HG03095 (cell line): ENCODE measurements around the gene CWC27.

ENCODE experiments used
- ATAC-seq: cut with Tn5 transposase; IDR thresholded peaks from one replicate; pipeline ENCODE4 v1.9.1; 2021; ENCODE audit warnings: moderate library complexity; ENCODE audit not compliant: unreplicated experiment

CWC27 gene

DNA sequence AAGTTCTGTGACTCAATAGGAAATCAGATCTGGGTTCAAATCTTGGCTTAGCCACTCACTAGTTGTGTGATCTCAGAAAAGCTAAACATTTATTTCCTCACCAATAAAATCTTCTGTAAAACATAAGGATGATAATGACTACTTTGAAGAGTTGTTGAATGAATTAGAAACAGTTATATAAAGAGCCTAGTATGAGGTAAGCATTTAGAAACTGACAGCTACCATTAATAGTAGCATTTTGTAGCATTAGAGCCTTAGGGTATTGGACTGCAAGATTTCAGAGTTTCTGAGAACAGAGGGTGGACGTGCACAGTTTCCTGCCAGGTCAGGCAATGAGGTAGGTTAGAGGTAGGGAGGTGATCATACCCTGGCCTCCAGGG is 293.2 kb downstream of the CWC27 start:
- ATAC-seq, result peak; percentile 51

DNA sequence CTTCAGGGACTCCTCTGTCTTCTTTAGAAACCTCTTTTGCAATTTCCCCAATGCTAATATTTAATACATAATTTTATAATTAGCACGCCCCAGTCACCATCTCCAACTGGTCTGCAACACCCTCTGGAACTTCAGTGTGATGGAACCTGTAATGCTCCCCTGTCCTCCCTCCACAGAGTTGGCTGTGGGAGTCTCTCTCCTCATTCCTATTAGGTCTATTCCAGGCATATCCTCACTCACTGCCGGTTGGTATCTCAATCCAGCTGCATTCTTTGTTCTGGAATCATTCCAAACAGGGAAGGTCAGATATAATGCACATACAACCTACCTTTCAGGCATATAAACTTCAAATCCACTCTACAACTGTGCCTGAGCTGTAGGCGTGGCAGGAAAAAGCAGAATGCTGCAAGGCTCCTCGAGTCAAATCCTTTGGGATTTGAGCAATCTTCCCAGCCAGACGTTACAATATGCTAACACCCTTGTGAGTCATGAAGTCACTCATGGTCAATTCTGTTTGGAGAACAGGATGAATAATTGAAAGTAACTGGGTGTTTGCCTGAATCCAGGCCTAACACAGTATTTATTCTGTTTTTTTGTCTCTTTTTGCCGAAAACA is 293.8 kb downstream of the CWC27 start:
- no peak for ATAC-seq

DNA sequence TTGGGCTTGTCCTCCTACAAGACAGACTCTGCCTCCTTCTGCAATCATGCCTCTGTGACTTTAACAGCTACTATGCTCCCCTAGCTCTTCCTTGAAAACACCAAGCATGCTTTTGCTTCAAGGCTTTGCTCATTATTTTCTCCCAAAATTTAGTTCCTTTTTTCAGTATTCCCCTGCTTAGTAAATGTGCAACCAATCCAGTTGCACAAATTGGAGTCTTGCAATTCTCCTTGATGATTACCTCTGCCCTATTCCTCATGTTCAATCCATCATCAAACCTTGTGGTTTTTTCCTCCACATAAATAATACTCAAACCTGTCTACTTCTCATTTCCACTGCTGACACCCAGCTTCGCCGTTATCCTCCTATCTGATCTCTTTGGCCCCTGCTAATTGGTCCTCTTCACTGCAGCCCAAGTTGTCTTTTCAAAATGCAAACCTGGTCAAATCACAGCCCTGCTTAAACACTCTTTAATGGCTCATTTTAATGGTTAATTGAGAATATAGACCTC is 296.3 kb downstream of the CWC27 start:
- ATAC-seq, result no peak

DNA sequence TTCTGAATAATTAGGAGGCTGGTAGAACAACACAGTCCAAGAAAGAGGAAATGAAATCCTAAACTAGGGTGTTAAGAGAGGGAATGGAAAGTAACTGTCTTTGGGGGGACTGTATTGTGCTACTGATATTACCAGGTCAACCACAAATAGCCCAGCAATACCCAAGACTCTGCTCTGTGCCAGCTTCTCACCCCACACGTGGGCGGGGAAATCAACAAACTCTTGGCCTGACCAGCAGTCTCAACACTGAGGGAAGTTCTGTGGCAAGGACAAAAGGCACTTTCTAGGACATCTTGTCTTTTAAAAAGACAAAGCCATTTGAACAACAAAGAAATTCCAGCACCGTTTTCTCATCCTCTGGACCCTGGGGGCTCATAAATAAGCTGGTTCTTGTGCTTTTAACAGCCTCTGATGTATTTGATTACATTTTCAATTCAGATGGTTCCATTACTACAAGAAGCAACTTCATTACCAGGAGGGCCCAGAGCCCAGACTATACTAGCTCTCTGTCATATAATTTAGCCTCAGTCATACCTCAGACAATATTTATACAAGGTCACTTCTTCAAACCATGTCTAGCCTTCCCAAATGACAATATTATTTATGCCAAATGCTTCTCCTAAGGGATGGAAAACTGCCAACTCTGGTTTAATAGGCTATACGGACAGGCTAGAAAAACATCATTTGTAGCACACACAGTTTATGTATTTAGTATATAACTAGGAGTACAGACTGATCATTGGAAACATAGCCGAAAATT is 297.8 kb downstream of the CWC27 start:
- peak; percentile 43 for ATAC-seq

DNA sequence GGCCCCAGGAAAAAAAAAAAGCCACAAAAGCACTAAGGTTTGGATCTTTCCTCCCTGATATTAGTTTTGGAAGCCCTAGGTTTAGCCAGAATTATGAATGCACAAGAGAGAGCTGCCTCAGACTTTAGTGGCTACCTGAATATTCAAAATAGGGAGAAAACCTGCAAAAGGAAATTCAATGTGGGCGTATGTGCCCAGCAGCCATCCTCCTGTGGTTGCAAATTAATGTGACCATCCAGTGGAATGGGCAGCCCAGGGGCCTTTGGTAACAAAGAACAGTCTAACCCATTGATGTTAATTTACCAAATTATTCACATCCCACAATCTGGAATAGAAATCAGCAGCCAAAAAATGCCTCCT is 298.4 kb downstream of the CWC27 start:
- ATAC-seq, result no peak
